Measurements from ENCODE around the gene TOR4A. TPM values are rescaled to one million over a fixed set of nuclear protein-coding genes. Genes with fewer than 3 reads are reported as not detected.
"Not testable (repeated sequence)": the region's sequence is repeated elsewhere in the genome, so short reads cannot be mapped to it uniquely, and the experiment has no call there.

The TOR4A gene
- total RNA-seq, 1 experiment from 2014 or later = 9.7 TPM

- H3K36me3 ChIP-seq = no peaks in the 10 kb centered on the region; the same call in 1 of the 2 replicates
- no peak for DNase-seq (ENCODE audit: low read depth in 1 of 2, low spot score in 2 of 2)
- H3K9me3 ChIP-seq (replicated peaks) = no peaks in the 10 kb centered on the region
- no peak overlapping the region for H3K4me3 ChIP-seq
- no peak overlapping the region for H3K27ac ChIP-seq
- peaks cover 7% of the 10 kb centered on the region for H3K4me1 ChIP-seq (replicated peaks)
- H3K27me3 ChIP-seq (replicated peaks) = peaks cover 38% of the 10 kb centered on the region
Measured at GRCh38 chr9:137234758-137235423, 42.6 kb upstream of the TOR4A start.

DNA sequence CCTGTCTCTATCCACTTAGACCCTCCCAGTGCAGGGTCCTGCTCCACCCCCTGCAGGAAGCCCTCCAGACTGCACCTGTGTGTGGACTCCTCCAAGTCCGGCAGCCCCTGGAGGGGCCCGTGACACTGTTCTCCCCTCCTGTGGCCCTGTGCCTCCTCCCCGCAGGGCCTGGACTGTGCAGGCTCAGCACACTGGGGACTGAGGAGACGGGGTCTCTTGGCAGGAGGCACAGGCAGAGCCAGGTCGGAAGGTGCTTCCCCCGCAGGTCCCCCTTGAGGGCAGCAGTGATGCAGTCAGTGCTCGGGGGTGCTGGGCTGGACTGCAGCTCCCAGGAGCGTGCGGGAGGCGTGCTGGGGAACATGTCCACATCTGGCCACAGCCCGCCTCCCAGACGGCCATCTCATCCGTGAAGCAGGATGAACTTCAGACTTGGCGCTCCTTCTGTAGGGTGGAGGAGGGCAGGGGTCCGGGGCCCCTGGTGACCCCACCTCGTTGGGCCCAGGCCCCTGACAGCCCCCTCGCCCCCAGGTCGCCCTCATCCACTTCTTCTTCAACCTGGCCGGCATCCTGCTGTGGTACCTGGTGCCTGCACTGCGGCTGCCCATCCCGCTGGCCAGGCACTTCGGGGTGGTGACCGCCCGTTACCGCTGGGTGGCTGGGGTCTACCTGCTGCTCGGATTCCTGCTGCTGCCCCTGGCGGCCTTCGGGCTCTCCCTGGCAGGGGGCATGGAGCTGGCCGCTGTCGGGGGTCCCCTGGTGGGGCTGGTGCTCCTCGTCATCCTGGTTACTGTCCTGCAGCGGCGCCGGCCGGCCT, 41.9 kb upstream of the TOR4A start:
- no peak for DNase-seq (ENCODE audit: low read depth in 1 of 2, low spot score in 2 of 2)
- Histone ChIP-seq H3K36me3 (no peaks in the 10 kb centered on the region; the same call in 1 of the 2 replicates), H3K4me3 (no peak overlapping the region), H3K27ac (no peak overlapping the region), H3K4me1 (replicated peaks) (peaks cover 11% of the 10 kb centered on the region), H3K9me3 (replicated peaks) (no peaks in the 10 kb centered on the region), H3K27me3 (replicated peaks) (peaks cover 30% of the 10 kb centered on the region)

- H3K9me3 ChIP-seq (replicated peaks) = no peaks in the 10 kb centered on the region
Measured at GRCh38 chr9:137236238-137236935, 41.1 kb upstream of the TOR4A start.

DNA sequence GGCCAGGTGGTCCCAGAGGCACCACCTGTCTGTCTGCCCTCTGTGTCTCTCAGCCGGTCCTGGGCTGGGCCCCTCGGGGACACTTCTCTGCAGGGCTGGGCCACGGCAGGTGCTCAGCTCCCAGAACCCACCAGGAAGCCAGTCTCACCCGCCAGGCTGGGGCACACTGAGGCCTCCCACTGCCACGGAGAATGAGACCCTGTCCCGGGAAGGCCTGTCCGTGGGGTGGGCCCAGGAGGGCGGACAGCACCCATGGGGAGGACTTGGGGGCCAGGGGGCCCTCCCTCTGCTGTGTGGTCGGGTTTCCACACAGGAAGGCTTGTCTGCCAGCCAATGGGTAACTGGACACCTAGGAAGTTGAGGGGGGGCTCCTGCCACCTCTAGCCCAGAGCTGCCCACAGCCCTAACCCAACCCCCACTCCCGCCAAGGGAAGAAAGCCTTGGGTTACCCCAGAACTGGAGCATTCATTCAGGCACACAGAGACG, 40.5 kb upstream of the TOR4A start:
- Histone ChIP-seq H3K4me1 (replicated peaks) (peaks cover 11% of the 10 kb centered on the region), H3K4me3 (no peak overlapping the region), H3K9me3 (replicated peaks) (no peaks in the 10 kb centered on the region), H3K36me3 (peaks cover 7% of the 10 kb centered on the region), H3K27ac (no peak overlapping the region), H3K27me3 (replicated peaks) (peaks cover 21% of the 10 kb centered on the region)
- no peak for DNase-seq (ENCODE audit: low read depth in 1 of 2, low spot score in 2 of 2)

More at GRCh38 chr9:137236238-137236935, 41.1 kb upstream of the TOR4A start:
- Histone ChIP-seq H3K27ac (no peak overlapping the region), H3K4me1 (replicated peaks) (peaks cover 11% of the 10 kb centered on the region), H3K27me3 (replicated peaks) (peaks cover 26% of the 10 kb centered on the region), H3K4me3 (no peak overlapping the region), H3K36me3 (peaks cover 2% of the 10 kb centered on the region)
- peak; percentile 71 to 86 for DNase-seq (ENCODE audit: low read depth in 1 of 2, low spot score in 2 of 2)

- Histone ChIP-seq H3K4me1 (replicated peaks) (peaks cover 20% of the 10 kb centered on the region), H3K27ac (no peak overlapping the region), H3K4me3 (no peak overlapping the region), H3K27me3 (replicated peaks) (peaks cover 11% of the 10 kb centered on the region), H3K9me3 (replicated peaks) (no peaks in the 10 kb centered on the region), H3K36me3 (peaks cover 18% of the 10 kb centered on the region)
- DNase-seq (ENCODE audit: low read depth in 1 of 2, low spot score in 2 of 2) = no peak
Measured at GRCh38 chr9:137237759-137238726, 39.5 kb upstream of the TOR4A start.

GRCh38 chr9:137239541-137240200, 37.9 kb upstream of the TOR4A start:
- H3K36me3 ChIP-seq = peaks cover 31% of the 10 kb centered on the region
- peaks cover 29% of the 10 kb centered on the region for H3K4me1 ChIP-seq (replicated peaks)
- not testable (repeated sequence) for H3K27me3 ChIP-seq (replicated peaks); H3K9me3 ChIP-seq (replicated peaks); DNase-seq (ENCODE audit: low read depth in 1 of 2, low spot score in 2 of 2)
- H3K27ac ChIP-seq = peak overlapping the region; percentile 83
- peak overlapping the region; percentile 63 for H3K4me3 ChIP-seq

- H3K36me3 ChIP-seq = peaks cover 31% of the 10 kb centered on the region
- H3K27me3 ChIP-seq (replicated peaks) = no peaks in the 10 kb centered on the region
- DNase-seq (ENCODE audit: low read depth in 1 of 2, low spot score in 2 of 2) = peak in 1 of 2 experiments; percentile 69
- H3K9me3 ChIP-seq (replicated peaks) = no peaks in the 10 kb centered on the region
- peaks cover 29% of the 10 kb centered on the region for H3K4me1 ChIP-seq (replicated peaks)
- peak overlapping the region; percentile 83 for H3K27ac ChIP-seq
- peak overlapping the region; percentile 63 for H3K4me3 ChIP-seq
Measured at GRCh38 chr9:137240318-137240840, 37.1 kb upstream of the TOR4A start.

DNA sequence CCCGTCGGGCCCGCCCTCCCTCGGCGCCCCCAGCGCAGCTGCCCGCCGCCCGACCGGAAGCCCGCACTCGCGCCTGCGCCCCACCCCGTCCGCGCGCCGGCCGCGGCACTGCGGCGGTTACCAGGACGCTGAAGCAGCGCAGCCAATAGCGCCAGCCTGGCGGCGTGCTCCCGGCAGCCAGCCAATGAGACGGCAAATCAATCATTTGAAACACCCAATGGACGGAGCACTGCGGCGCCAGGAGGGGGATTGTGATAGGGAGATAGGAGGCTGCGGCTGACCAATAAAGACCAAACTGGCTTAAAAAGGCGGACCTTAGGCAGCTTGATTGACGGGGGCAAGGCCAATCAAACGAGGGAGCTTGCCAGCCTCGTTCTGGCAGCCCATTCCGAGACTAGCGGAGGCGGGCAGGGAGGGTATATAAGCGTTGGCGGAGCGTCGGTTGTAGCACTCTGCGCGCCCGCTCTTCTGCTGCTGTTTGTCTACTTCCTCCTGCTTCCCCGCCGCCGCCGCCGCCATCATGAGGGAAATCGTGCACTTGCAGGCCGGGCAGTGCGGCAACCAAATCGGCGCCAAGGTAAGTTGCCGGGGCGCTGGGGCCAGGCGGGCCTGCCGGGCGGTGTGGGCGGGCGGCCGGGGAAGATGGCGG, 36.6 kb upstream of the TOR4A start, which contains the start of gene TUBB4B:
TSS of gene TUBB4B (plus strand) at position 447 of the 649 bp plus-strand sequence. CDS start at position 521, 74 bp downstream.
- H3K36me3 ChIP-seq = peaks cover 31% of the 10 kb centered on the region
- no peaks in the 10 kb centered on the region for H3K27me3 ChIP-seq (replicated peaks)
- peak within 1 kb of the TSS; percentile 83 for H3K27ac ChIP-seq
- no peaks in the 10 kb centered on the region for H3K9me3 ChIP-seq (replicated peaks)
- peak; percentile 99 for DNase-seq (ENCODE audit: low read depth in 1 of 2, low spot score in 2 of 2)
- H3K4me3 ChIP-seq = peak within 1 kb of the TSS; percentile 82
- peaks cover 29% of the 10 kb centered on the region for H3K4me1 ChIP-seq (replicated peaks)

DNA sequence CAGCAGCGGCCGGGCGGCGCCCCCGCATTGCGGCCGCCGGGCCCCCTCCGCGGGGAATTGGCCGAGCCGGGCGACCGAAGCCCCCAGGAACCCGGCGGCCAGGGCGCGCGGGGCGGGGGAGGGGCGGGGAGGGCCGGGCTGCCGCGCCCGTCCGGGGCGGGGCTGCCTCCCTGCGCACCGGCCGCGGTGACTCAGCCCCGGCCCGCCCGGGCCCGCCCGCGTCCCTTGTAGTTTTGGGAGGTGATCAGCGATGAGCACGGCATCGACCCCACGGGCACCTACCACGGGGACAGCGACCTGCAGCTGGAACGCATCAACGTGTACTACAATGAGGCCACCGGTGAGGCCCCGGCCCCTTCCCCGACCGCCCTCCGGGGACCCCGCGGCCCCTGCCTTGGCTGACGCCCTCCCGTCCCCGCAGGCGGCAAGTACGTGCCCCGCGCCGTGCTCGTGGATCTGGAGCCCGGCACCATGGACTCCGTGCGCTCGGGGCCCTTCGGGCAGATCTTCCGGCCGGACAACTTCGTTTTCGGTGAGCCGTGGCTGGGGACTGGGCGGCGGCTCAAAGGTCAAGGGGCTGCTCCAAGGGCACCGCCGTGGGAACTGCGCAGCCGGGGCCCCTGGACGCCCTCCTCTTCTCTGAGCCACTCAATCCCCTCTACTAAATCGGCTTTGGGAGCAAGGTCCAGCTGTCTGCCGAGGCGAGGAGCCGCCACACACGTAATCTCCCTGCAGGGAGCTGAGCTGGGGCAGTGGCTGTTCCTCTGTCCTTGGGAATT, 35.8 kb upstream of the TOR4A start:
- Histone ChIP-seq H3K27me3 (replicated peaks) (no peaks in the 10 kb centered on the region), H3K27ac (peak overlapping the region; percentile 70), H3K9me3 (replicated peaks) (no peaks in the 10 kb centered on the region), H3K4me1 (replicated peaks) (peaks cover 25% of the 10 kb centered on the region), H3K4me3 (peak overlapping the region; percentile 82), H3K36me3 (peaks cover 31% of the 10 kb centered on the region)
- no peak for DNase-seq (ENCODE audit: low read depth in 1 of 2, low spot score in 2 of 2)

DNA sequence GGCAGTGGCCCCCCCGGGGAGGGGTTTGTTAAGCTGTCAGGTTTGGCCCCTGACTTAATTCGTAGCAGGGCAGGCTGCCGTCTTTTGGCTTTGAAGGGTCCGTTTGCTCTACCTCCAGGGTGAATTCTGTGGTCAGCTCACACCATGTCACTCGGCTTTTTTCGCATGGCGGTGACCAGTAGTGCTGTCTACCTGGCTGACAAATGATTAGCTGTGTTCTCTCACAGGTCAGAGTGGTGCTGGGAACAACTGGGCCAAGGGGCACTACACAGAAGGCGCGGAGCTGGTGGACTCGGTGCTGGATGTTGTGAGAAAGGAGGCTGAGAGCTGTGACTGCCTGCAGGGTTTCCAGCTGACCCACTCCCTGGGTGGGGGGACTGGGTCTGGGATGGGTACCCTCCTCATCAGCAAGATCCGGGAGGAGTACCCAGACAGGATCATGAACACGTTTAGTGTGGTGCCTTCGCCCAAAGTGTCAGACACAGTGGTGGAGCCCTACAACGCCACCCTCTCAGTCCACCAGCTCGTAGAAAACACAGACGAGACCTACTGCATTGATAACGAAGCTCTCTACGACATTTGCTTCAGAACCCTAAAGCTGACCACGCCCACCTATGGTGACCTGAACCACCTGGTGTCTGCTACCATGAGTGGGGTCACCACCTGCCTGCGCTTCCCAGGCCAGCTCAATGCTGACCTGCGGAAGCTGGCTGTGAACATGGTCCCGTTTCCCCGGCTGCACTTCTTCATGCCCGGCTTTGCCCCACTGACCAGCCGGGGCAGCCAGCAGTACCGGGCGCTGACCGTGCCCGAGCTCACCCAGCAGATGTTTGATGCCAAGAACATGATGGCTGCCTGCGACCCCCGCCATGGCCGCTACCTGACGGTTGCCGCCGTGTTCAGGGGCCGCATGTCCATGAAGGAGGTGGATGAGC, 35.0 kb upstream of the TOR4A start:
- Histone ChIP-seq H3K36me3 (peaks cover 31% of the 10 kb centered on the region), H3K27ac (no peak overlapping the region), H3K4me3 (peak overlapping the region; percentile 82), H3K4me1 (replicated peaks) (peaks cover 22% of the 10 kb centered on the region), H3K9me3 (replicated peaks) (no peaks in the 10 kb centered on the region), H3K27me3 (replicated peaks) (no peaks in the 10 kb centered on the region)
- no peak for DNase-seq (ENCODE audit: low read depth in 1 of 2, low spot score in 2 of 2)

All from SJSA1 (cell line).